Progenitor cell of endocrine pancreas (in vitro differentiated cells): Measurements from ENCODE around the gene KLC3. TPM values are rescaled to one million over a fixed set of nuclear protein-coding genes. Genes with fewer than 3 reads are reported as not detected.
"Not testable (repeated sequence)": the region's sequence is repeated elsewhere in the genome, so short reads cannot be mapped to it uniquely, and the experiment has no call there.

Source experiments
- DNase-seq: peaks from one replicate; pipeline ENCODE4 v3.0.0; 2021; ENCODE audit warnings: low spot score; ENCODE audit not compliant: unreplicated experiment
- H3K27ac Mint-ChIP-seq: 2 replicates; pipeline ENCODE4 v1.8.0; 2021; ENCODE audit warnings: mild to moderate bottlenecking, moderate library complexity, mixed read lengths
- H3K27me3 Mint-ChIP-seq: 2 replicates; pipeline ENCODE4 v1.8.0; 2021; ENCODE audit warnings: mixed read lengths
- H3K36me3 Mint-ChIP-seq: 2 replicates; pipeline ENCODE4 v1.8.0; 2022; ENCODE audit warnings: mixed read lengths; ENCODE audit not compliant: insufficient read depth
- H3K4me1 Mint-ChIP-seq: 2 replicates; pipeline ENCODE4 v1.8.0; 2021; ENCODE audit warnings: low read depth, mixed read lengths
- H3K4me3 Mint-ChIP-seq: 2 replicates; pipeline ENCODE4 v1.8.0; 2021; ENCODE audit warnings: low read depth, mild to moderate bottlenecking, moderate library complexity, mixed read lengths
- H3K9me3 Mint-ChIP-seq: 2 replicates; pipeline ENCODE4 v1.8.0; 2021; ENCODE audit warnings: low read depth, mixed read lengths
- CTCF ChIP-seq: fragments of 200-600 bp; sonication (generic); IDR thresholded peaks from one replicate; pipeline ENCODE4 v1.5.0; 2021; ENCODE audit warnings: antibody characterized with exemption, mild to moderate bottlenecking; ENCODE audit not compliant: unreplicated experiment
- total RNA-seq: library from RNA; stranded (reverse); gene quantifications from 2 replicates; pipeline ENCODE4 v1.2.1, GENCODE V29; 2021

KLC3 gene
- total RNA-seq, 1 donor from 2014 or later: 1.1 TPM

GRCh38 chr19:45306518-45307027 lies 34.0 kb upstream of the KLC3 start:
- H3K9me3 Mint-ChIP-seq: no peaks in the 10 kb centered on the region
- H3K4me3 Mint-ChIP-seq: no peak overlapping the region
- H3K36me3 Mint-ChIP-seq: peaks cover 2% of the 10 kb centered on the region
- no peak overlapping the region for H3K27ac Mint-ChIP-seq
- no peak for DNase-seq
- peaks cover 15% of the 10 kb centered on the region for H3K27me3 Mint-ChIP-seq
- TF ChIP-seq CTCF: no peak
- peaks cover 3% of the 10 kb centered on the region for H3K4me1 Mint-ChIP-seq

- no peak overlapping the region for H3K27ac Mint-ChIP-seq
- DNase-seq: no peak
- no peak for TF ChIP-seq CTCF
- peaks cover 15% of the 10 kb centered on the region for H3K27me3 Mint-ChIP-seq
- no peaks in the 10 kb centered on the region for H3K9me3 Mint-ChIP-seq
- H3K4me1 Mint-ChIP-seq: peaks cover 3% of the 10 kb centered on the region
- H3K36me3 Mint-ChIP-seq: peaks cover 2% of the 10 kb centered on the region
- no peak overlapping the region for H3K4me3 Mint-ChIP-seq
Observed at GRCh38 chr19:45307361-45307760, 33.2 kb upstream of the KLC3 start.

- H3K27me3 Mint-ChIP-seq: peaks cover 25% of the 10 kb centered on the region
- H3K36me3 Mint-ChIP-seq, DNase-seq, H3K9me3 Mint-ChIP-seq, H3K27ac Mint-ChIP-seq, H3K4me1 Mint-ChIP-seq, H3K4me3 Mint-ChIP-seq: not testable (repeated sequence)
Observed at GRCh38 chr19:45309322-45309721, 31.2 kb upstream of the KLC3 start.

- TF ChIP-seq CTCF: no peak
- Mint-ChIP-seq H3K4me1 (no peaks in the 10 kb centered on the region), H3K36me3 (no peaks in the 10 kb centered on the region), H3K9me3 (no peaks in the 10 kb centered on the region), H3K4me3 (no peak overlapping the region), H3K27ac (no peak overlapping the region), H3K27me3 (peaks cover 26% of the 10 kb centered on the region)
- DNase-seq: no peak
Observed at GRCh38 chr19:45311621-45312020, 28.9 kb upstream of the KLC3 start.

GRCh38 chr19:45312285-45312684 lies 28.3 kb upstream of the KLC3 start:
- not testable (repeated sequence) for H3K9me3 Mint-ChIP-seq, H3K4me1 Mint-ChIP-seq, H3K27ac Mint-ChIP-seq, DNase-seq, H3K4me3 Mint-ChIP-seq, H3K36me3 Mint-ChIP-seq
- peaks cover 30% of the 10 kb centered on the region for H3K27me3 Mint-ChIP-seq

- Mint-ChIP-seq H3K27me3 (peaks cover 41% of the 10 kb centered on the region), H3K4me3 (no peak overlapping the region), H3K27ac (no peak overlapping the region), H3K36me3 (no peaks in the 10 kb centered on the region), H3K4me1 (no peaks in the 10 kb centered on the region), H3K9me3 (no peaks in the 10 kb centered on the region)
- no peak for TF ChIP-seq CTCF
- no peak for DNase-seq
Observed at GRCh38 chr19:45314708-45315245, 25.8 kb upstream of the KLC3 start.
